HepG2 (cell line): ENCODE results near the gene SHMT1. TPM values are rescaled to one million over a fixed set of nuclear protein-coding genes. Genes with fewer than 3 reads are reported as not detected.

Source experiments
- CERS6 ChIP-seq: sonication (generic); formaldehyde crosslinking; IDR thresholded peaks from 2 replicates; pipeline ENCODE4 v1.5.0; 2020; ENCODE audit warnings: missing genetic modification reagents
- CREB3 ChIP-seq: sonication (generic); formaldehyde crosslinking; IDR thresholded peaks from 2 replicates; pipeline ENCODE4 v1.5.0; 2020; ENCODE audit warnings: missing genetic modification reagents
- E2F2 ChIP-seq: sonication (generic); formaldehyde crosslinking; IDR thresholded peaks from 2 replicates; pipeline ENCODE4 v1.4.0; 2020; ENCODE audit warnings: missing genetic modification reagents, borderline replicate concordance
- IKZF4 ChIP-seq: sonication (generic); formaldehyde crosslinking; IDR thresholded peaks from 2 replicates; pipeline ENCODE4 v1.5.1; 2020; ENCODE audit warnings: borderline replicate concordance, mild to moderate bottlenecking, low read depth, missing genetic modification reagents; ENCODE audit errors: not compliant biosample characterization
- KLF11 ChIP-seq: IDR thresholded peaks from 2 replicates; pipeline ENCODE4 v1.6.1; 2016; ENCODE audit warnings: missing compliant biosample characterization
- MATR3 ChIP-seq: sonication (generic); formaldehyde crosslinking; IDR thresholded peaks from 2 replicates; pipeline ENCODE4 v1.4.0; 2020; ENCODE audit warnings: missing genetic modification reagents
- MXD3 ChIP-seq: IDR thresholded peaks from 2 replicates; pipeline ENCODE4 v1.6.1; 2016; ENCODE audit warnings: mild to moderate bottlenecking, missing biosample characterization, missing genetic modification reagents
- NCOA2 ChIP-seq: sonication (generic); formaldehyde crosslinking; IDR thresholded peaks from 2 replicates; pipeline ENCODE4 v1.8.0; 2022; ENCODE audit warnings: inconsistent platforms
- ONECUT2 ChIP-seq: sonication (generic); formaldehyde crosslinking; IDR thresholded peaks from 2 replicates; pipeline ENCODE4 v1.4.0; 2020; ENCODE audit warnings: missing genetic modification reagents
- PHF8 ChIP-seq: sonication (generic); formaldehyde crosslinking; IDR thresholded peaks from 2 replicates; pipeline ENCODE4 v1.5.0; 2020; ENCODE audit warnings: missing genetic modification reagents
- RBM39 ChIP-seq: fragments of 200-400 bp; formaldehyde crosslinking; IDR thresholded peaks from one replicate; pipeline ENCODE4 v1.6.1; 2018; ENCODE audit warnings: antibody characterized with exemption, mild to moderate bottlenecking, low read depth, low read length; ENCODE audit not compliant: poor library complexity, severe bottlenecking
- SNRNP70 ChIP-seq: fragments of 200-400 bp; formaldehyde crosslinking; IDR thresholded peaks from 2 replicates; pipeline ENCODE4 v1.6.1; 2017; ENCODE audit warnings: mild to moderate bottlenecking, low read depth, low read length, moderate library complexity
- SOX6 ChIP-seq, 2 experiments: fragments of 450-650 bp in 1 of 2; sonication (generic) in 1 of 2; formaldehyde crosslinking in 1 of 2; IDR thresholded peaks; 2 replicates each; pipeline versions ENCODE4 v1.4.0 to v1.6.1; 2017 to 2020; ENCODE audit warnings: antibody characterized with exemption in 1 of 2, mild to moderate bottlenecking in 1 of 2, missing genetic modification reagents in 1 of 2
- SP2 ChIP-seq: sonication (generic); formaldehyde crosslinking; IDR thresholded peaks from 2 replicates; pipeline ENCODE4 v1.5.1; 2020; ENCODE audit warnings: mild to moderate bottlenecking, missing genetic modification reagents
- TAF1 ChIP-seq: sonication (generic); formaldehyde crosslinking; IDR thresholded peaks from 2 replicates; pipeline ENCODE4 v1.4.0; 2020; ENCODE audit warnings: missing genetic modification reagents
- TBX2 ChIP-seq: sonication (generic); formaldehyde crosslinking; IDR thresholded peaks from 2 replicates; pipeline ENCODE4 v1.5.0; 2020; ENCODE audit warnings: missing genetic modification reagents, mild to moderate bottlenecking, borderline replicate concordance
- TEAD2 ChIP-seq: sonication (generic); formaldehyde crosslinking; IDR thresholded peaks from 2 replicates; pipeline ENCODE4 v1.9.0; 2021; ENCODE audit warnings: missing genetic modification reagents
- THAP11 ChIP-seq: IDR thresholded peaks from 2 replicates; pipeline ENCODE4 v1.6.1; 2016; ENCODE audit warnings: missing biosample characterization, missing genetic modification reagents
- ZEB1 ChIP-seq: IDR thresholded peaks from 2 replicates; pipeline ENCODE4 v1.6.1; 2012; ENCODE audit warnings: mild to moderate bottlenecking, low read depth, inconsistent platforms; ENCODE audit not compliant: insufficient replicate concordance
- ZFP36L1 ChIP-seq: sonication (generic); formaldehyde crosslinking; IDR thresholded peaks from 2 replicates; pipeline ENCODE4 v1.8.0; 2022; ENCODE audit warnings: mild to moderate bottlenecking, missing genetic modification reagents, moderate library complexity
- ZFX ChIP-seq: sonication (generic); formaldehyde crosslinking; IDR thresholded peaks from 2 replicates; pipeline ENCODE4 v1.4.0; 2020; ENCODE audit warnings: mild to moderate bottlenecking, low read depth, missing genetic modification reagents, moderate library complexity
- ZNF256 ChIP-seq: sonication (generic); formaldehyde crosslinking; conservative IDR thresholded peaks from 2 replicates; pipeline ENCODE4 v1.4.0; 2020; ENCODE audit warnings: missing genetic modification reagents
- ZNF335 ChIP-seq: sonication (generic); formaldehyde crosslinking; IDR thresholded peaks from 2 replicates; pipeline ENCODE4 v1.4.0; 2020; ENCODE audit warnings: missing genetic modification reagents
- ZNF605 ChIP-seq: sonication (generic); formaldehyde crosslinking; IDR thresholded peaks from 2 replicates; pipeline ENCODE4 v1.8.0; 2022; ENCODE audit warnings: mild to moderate bottlenecking, missing genetic modification reagents
- ZNF776 ChIP-seq: sonication (generic); formaldehyde crosslinking; IDR thresholded peaks from 2 replicates; pipeline ENCODE4 v1.4.0; 2020; ENCODE audit warnings: mild to moderate bottlenecking, missing genetic modification reagents
- ZSCAN20 ChIP-seq: sonication (generic); formaldehyde crosslinking; IDR thresholded peaks from 2 replicates; pipeline ENCODE4 v1.4.0; 2020; ENCODE audit warnings: missing genetic modification reagents, mild to moderate bottlenecking, borderline replicate concordance
- ZSCAN25 ChIP-seq: sonication (generic); formaldehyde crosslinking; IDR thresholded peaks from 2 replicates; pipeline ENCODE4 v1.8.0; 2022; ENCODE audit warnings: mild to moderate bottlenecking, missing genetic modification reagents
- polyA plus RNA-seq, 8 experiments: library from polyadenylated mRNA; depleted of rRNA in 3 of 8; stranded (reverse) in 7 of 8; unstranded in 1 of 8; fragments of >200 nt; fragmentation: Illumina TruSeq in 4 of 8; extraction: Trizol in 4 of 8; gene quantifications; 2 replicates each; pipeline versions ENCODE4 v1.2.1 to v1.2.3, GENCODE V29; 2011 to 2016; ENCODE audit warnings: low read depth in 4 of 8, missing spikeins in 1 of 8, mixed read lengths in 1 of 8; ENCODE audit not compliant: insufficient read depth in 1 of 8
- total RNA-seq, 5 experiments: library from RNA; depleted of rRNA; stranded (reverse); fragments of >200 nt; fragmentation: Illumina TruSeq; extraction: Trizol; gene quantifications; 2 replicates each; pipeline ENCODE4 v1.2.3, GENCODE V29; 2016; ENCODE audit warnings: low read depth in 1 of 5

SHMT1 gene
- total and polyA plus RNA-seq, 2 of the 13 experiments (the other 11 are each of a cell fraction or from before 2014, with no cell fraction given), result 21.3 to 48.8 TPM

GRCh38 chr17:18363101-18364049, at the start of gene SHMT1 (continued):
- TF ChIP-seq ZFX, result peak; percentile 74
- TF ChIP-seq IKZF4 (CRISPR knock-in tag), result no peak
- TF ChIP-seq ZFP36L1 (CRISPR knock-in tag), result peak; percentile 49; the same call in 1 of the 2 replicates
- peak; percentile 6; the same call in 1 of the 2 replicates for TF ChIP-seq NCOA2 (CRISPR knock-in tag)
- peak; percentile 80 for TF ChIP-seq ZNF776 (CRISPR knock-in tag)
- no peak for TF ChIP-seq SNRNP70
- TF ChIP-seq ZNF605 (CRISPR knock-in tag), result 0 out of 2 replicates have a peak, but pooled peaks have one; percentile 61
- TF ChIP-seq ZSCAN20 (CRISPR knock-in tag), result peak; percentile 53; the same call in 1 of the 2 replicates
- no peak for TF ChIP-seq MATR3 (CRISPR knock-in tag)
- TF ChIP-seq ZNF256 (CRISPR knock-in tag), result 0 out of 2 replicates have a peak, but pooled peaks have one; percentile 20
- no peak for TF ChIP-seq ZSCAN25
- TF ChIP-seq PHF8 (CRISPR knock-in tag), result peak; percentile 84
- peak; percentile 83 for TF ChIP-seq TAF1 (CRISPR knock-in tag)
- TF ChIP-seq TEAD2 (CRISPR knock-in tag), result 0 out of 2 replicates have a peak, but pooled peaks have one; percentile 32
- TF ChIP-seq E2F2, result peak; percentile 60; the same call in 1 of the 2 replicates
- peak; percentile 84 for TF ChIP-seq TBX2
- no peak; the same call in 1 of the 2 replicates for TF ChIP-seq THAP11
- TF ChIP-seq ZEB1, result peak; percentile 50
- TF ChIP-seq SP2, result peak; percentile 83
- TF ChIP-seq RBM39, result no peak
- TF ChIP-seq CERS6 (CRISPR knock-in tag), result no peak
- TF ChIP-seq ZNF335 (CRISPR knock-in tag), result no peak
- no peak for TF ChIP-seq ONECUT2 (CRISPR knock-in tag)
- TF ChIP-seq KLF11 (CRISPR knock-in tag), result no peak; the same call in 1 of the 2 replicates
- TF ChIP-seq CREB3 (CRISPR knock-in tag), result 0 out of 2 replicates have a peak, but pooled peaks have one; percentile 72
- TF ChIP-seq SOX6 (IDR thresholded peaks at IDR 0.05), result no peak
- TF ChIP-seq SOX6 (CRISPR knock-in tag; IDR thresholded peaks at IDR 0.05), result no peak
- TF ChIP-seq MXD3 (CRISPR knock-in tag), result peak; percentile 72; the same call in 1 of the 2 replicates
